ENCODE results near the gene KMT2C.
A peak's percentile ranks its signal among the peaks of the same experiment; 100 is the strongest.
"Not testable (repeated sequence)": the region's sequence is repeated elsewhere in the genome, so short reads cannot be mapped to it uniquely, and the experiment has no call there.

KMT2C gene

DNA sequence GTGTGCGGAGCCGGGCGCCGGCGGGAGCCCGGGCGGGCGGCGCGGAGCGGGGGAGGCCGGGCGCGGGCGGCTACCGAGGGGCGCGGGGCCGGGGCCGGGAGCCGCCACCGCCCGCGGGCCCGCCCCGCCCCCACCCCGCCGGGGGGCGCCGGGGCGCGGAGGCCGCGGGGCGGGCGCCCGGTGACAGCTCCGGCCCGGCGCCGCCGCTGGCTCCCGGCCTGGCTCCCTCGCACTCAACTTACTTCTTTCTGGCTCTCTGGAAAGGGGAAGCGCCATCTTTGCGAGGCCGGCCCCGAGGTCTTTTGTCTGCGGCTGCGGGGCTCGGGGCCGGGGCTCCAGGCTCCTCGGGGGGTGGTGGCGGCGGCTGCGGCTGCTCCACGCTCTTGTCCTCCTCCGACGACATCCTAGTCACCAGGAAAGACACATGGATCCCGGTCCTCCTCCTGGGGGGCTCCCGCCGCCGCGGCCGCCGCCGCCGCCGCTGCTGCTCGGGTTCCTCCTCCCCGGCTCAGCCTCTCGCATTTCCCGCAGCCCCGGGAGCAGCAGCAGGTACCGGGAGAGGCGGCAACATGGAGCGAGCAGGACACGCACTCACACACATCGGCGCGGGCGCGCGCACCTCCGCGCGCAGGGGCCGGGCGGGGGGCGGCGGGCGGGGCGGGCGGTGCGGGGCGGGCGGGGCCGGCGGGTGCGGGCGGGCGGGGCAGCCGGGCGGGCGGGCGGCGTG, at the start of gene KMT2C:
TSS of gene KMT2C (minus strand) at position 620 of the 727 bp plus-strand sequence. CDS start at position 403, 217 bp downstream.
- DNase-seq (ENCODE audit: low spot score) = peak; percentile 40

DNA sequence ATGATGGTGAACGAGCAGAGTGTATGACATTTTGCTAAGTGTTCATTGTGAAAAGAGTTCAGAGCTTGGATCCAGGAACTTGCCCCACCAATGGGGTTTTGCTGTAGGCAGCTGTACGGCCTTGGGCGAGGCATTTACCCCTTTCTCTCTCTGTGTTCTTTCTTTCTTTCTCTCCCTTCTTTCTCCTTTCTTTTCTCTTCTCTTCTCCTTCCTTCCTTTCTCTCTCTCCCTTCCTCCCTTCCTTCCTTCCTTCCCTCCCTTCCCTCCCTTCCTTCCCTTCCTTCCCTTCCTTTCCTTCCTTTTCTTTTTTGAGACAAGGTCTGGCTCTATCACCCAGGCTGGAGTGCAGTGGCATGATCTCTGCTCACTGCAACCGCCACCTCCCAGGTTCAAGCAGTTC, 45.3 kb upstream of the KMT2C start:
- DNase-seq (ENCODE audit: low spot score) = no peak

GRCh38 chr7:152480664-152481063, 44.9 kb upstream of the KMT2C start:
- no peak for DNase-seq (ENCODE audit: low spot score)

DNA sequence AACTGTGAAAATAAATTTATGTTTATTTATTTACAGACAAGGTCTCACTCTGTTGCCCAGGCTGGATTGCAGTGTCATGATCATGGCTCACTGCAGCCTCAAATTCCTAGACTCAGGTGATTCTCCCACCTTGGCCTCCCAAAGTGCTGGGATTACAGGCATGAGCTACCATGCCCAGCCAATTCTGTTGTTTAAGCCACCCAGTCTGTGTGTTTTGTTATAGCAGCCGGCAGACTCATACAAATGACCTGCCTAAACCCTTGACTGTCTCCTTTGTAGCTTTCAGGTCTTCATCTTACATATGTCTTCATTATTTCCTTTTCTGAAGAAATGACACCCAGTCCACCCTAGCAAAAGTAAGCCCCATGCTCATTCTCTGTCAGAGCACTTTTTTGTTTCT, 43.8 kb upstream of the KMT2C start:
- no peak for DNase-seq (ENCODE audit: low spot score)

- no peak for DNase-seq (ENCODE audit: low spot score)
Observed at GRCh38 chr7:152478140-152478539, 42.3 kb upstream of the KMT2C start.

DNA sequence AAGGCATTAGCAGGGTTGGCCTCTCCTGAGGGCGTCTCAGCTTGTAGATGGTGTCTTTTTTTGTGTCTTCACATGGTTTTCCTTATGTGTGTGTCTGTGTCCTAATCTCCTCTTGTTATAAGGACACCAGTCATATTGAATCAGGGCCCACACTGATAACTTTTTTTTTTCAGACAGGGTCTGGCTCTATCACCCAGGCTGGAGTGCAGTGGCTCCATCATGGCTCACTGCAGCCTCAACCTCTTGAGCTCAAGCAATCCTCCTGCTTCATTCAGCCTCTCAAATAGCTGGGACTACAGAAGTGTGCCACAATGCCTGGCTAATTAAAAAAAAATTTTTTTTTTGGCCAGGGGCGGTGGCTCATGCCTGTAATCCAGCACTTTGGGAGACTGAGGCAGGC, 41.3 kb upstream of the KMT2C start:
- DNase-seq (ENCODE audit: low spot score) = no peak

GRCh38 chr7:152476551-152476950, 40.7 kb upstream of the KMT2C start:
- DNase-seq (ENCODE audit: low spot score) = no peak

GRCh38 chr7:152471023-152471620, 35.3 kb upstream of the KMT2C start:
- not testable (repeated sequence) for DNase-seq (ENCODE audit: low spot score)

DNA sequence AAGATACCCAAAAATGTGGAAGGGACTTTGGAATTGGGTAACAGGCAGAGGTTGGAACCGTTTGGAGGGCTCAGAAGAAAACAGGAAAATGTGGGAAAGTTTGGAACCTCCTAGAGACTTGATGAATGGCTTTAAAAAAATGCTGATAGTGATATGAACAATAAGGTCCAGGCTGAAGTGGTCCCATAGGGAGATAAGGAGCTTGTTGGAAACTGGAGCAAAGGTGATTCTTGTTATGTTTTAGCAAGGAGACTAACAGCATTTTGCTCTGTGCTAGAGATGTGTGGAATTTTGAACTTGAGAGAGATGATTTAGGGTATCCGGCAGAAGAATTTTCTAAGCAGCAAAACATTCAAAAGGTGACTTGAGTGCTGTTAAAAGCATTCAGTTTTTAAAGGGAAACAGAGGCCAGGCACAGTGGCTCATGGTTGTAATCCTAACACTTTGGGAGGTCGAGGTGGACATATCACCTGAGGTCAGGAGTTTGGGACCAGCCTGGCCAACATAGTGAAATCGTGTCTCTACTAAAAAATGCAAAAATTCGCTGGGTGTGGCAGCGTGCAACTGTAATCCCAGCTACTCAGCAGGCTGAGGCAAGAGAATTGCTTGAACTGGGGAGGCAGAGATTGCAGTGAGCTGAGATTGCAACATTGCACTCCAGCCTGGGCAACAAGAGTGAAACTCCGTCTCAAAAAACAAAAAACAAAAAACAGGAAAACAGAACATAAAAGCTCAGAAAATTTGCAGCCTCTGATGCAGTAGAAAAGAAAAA, 34.6 kb upstream of the KMT2C start:
- not testable (repeated sequence) for DNase-seq (ENCODE audit: low spot score)

DNA sequence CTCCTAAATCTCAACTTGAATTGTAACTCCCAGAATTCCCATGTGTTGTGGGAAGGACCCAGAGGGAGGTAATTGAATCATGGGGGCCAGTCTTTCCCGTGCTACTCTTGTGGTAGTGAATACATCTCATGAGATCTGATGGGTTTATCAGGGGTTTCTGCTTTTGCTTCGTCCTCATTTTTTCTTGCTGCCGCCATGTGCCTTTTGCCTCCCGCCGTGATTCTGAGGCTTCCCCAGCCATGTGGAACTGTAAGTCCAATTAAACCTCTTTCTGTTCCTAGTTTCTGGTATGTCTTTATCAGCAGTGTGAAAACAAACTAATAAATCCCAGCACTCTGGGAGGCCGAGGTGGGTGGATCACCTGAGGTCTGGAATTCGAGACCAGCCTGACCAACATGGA, 33.8 kb upstream of the KMT2C start:
- DNase-seq (ENCODE audit: low spot score) = not testable (repeated sequence)

- DNase-seq (ENCODE audit: low spot score) = no peak
Observed at GRCh38 chr7:152467225-152467624, 31.4 kb upstream of the KMT2C start.

- no peak for DNase-seq (ENCODE audit: low spot score)
Observed at GRCh38 chr7:152465119-152465387, 29.2 kb upstream of the KMT2C start.

DNA sequence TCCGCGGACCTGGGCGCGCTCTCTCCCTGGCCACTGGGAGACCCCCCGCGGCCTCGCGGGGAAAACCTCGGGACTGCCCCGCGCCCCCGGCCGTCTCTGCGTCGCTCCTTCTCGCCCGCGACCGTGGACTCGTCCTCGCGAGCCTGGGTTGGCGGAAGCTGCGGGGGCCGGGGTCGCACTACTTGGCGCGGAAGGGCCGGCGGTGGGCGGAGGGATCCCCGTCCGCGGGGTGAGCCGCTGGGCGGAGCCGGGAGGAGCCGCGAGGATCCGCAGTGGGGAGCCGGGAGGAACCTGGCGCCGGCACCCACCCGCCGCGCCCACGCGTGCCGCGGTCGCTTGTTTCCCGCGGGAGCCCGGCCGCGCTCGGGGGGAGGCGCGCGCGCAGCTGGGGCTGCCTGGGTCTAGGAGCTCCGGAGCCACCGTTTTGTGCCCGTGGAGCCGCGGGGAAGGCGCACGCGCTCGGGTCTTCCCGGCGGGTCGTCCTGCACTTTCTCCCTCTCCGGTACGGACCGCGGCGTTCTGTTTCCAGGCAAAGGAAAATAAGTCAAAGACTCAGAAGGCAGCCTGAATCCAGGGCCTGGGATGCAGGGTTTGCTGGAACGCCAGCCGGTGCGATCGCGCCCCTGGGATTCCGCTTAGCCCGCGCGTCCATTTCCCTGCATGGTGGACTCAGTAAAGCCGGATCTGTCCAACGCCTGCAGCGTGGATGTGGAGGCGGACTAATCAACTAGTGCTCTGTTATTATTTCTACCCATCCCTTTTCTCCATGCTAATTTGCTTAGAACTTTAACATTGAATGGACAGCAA, 28.7 kb upstream of the KMT2C start:
- peak; percentile 63 for DNase-seq (ENCODE audit: low spot score)

GRCh38 chr7:152463709-152464311, 28.0 kb upstream of the KMT2C start:
- peak; percentile 97 for DNase-seq (ENCODE audit: low spot score)

GRCh38 chr7:152462995-152463708, 27.3 kb upstream of the KMT2C start:
- DNase-seq (ENCODE audit: low spot score) = peak; percentile 62

DNA sequence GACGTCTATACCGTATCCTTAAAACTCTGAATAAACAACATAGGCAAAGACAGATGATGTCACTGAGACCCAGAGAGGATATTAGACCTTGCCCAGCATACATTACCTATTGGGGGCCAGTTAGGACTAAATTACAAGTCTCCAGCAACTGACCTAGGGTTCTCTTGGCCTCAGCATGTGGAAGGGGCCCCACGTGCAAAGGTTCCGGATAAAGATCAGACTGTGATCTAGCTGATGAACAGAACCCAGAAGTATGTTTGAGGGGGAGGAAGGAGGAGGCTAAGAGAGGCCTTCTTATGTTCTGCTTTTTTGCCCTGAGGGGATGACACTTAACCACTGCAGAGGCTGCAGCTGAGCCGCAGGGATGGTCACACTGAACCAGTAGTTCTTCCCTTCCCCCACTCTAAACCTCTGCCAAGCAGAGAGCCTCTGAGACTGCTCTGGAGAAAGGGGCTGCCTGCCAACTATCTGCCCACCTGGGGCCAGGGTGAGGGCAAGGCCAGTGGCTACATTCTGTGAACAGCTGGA, 24.0 kb upstream of the KMT2C start:
- DNase-seq (ENCODE audit: low spot score) = no peak

DNA sequence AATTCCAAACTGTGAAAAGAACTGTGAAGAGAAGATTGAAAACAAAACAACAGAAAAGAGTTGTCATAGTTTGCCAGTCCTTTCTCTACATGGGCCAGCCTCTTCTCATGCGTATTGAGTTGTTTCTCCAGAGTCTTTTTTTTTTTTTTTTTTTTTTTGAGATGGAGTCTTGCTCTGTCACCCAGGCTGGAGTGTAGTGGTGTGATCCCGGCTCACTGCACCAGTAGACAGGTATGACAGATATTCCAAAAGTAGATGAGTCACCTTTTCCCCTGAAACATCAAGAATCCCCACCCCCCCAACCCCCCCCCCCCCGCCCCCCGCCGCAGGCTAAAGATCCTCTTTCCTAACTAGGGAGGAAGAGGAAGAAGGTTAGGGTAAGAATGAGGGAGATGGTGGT, 15.6 kb upstream of the KMT2C start:
- DNase-seq (ENCODE audit: low spot score) = no peak

DNA sequence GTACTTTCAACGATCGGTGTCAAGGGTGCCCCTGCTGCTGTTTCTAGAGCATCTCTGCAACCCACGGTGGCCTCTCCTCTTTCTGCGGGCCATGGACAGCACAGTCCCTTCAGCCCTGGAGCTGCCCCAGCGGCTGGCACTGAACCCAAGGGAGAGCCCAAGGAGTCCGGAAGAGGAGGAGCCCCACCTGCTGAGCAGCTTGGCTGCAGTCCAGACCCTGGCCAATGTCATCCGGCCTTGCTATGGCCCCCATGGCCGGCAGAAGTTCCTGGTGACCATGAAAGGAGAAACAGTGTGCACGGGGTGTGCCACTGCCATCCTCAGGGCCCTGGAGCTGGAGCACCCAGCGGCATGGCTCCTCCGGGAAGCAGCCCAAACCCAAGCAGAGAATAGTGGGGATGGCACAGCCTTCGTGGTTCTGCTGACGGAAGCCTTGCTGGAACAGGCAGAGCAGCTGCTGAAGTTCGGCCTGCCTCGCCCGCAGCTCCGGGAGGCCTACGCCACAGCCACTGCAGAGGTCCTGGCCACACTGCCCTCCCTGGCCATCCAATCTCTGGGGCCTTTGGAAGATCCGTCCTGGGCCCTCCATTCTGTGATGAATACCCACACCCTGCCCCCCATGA, 9.7 kb upstream of the KMT2C start:
- not testable (repeated sequence) for DNase-seq (ENCODE audit: low spot score)

DNA sequence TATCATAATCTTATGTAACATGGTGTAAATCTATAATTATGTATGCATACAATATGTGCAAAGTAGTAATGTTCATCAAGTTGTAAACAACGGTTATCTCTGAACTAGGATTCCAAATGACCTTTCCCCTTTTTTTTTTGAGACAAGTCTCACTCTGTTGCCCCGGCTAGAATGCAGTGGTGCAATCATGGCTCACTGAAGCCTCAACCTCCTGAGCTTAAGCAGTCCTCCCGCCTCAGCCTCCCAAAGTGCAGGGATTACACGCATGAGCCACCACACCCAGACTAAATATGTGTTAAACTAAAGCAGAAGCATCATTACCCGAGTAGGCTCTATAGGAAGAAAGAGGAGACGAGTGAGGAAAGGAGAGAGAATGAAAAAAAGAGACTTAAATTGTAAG, 7.8 kb upstream of the KMT2C start:
- DNase-seq (ENCODE audit: low spot score) = no peak

- no peak for DNase-seq (ENCODE audit: low spot score)
Observed at GRCh38 chr7:152442330-152442835, 6.6 kb upstream of the KMT2C start.

Measured in SW480 (cell line).